CD4-positive, alpha-beta memory T cell (primary cell): ENCODE measurements around the gene RPP14. TPM values are rescaled to one million over a fixed set of nuclear protein-coding genes. Genes with fewer than 3 reads are reported as not detected.
A peak's percentile ranks its signal among the peaks of the same experiment; 100 is the strongest.

Experiments used
- CTCF ChIA-PET: fragments of 350-600 bp; sonication (Branson Sonifier 250); formaldehyde crosslinking; loops from one replicate; lab custom pipeline; 2021; ENCODE audit warnings: inconsistent platforms; ENCODE audit not compliant: partially characterized antibody; lab: Charles Lee
- POLR2A ChIA-PET: fragments of 350-600 bp; sonication (Branson Sonifier 250); formaldehyde crosslinking; loops from one replicate; lab custom pipeline; 2021; ENCODE audit not compliant: partially characterized antibody; lab: Charles Lee
- DNase-seq, 5 donors: peaks; one replicate each; pipeline versions ENCODE4 v3.0.0 to v3.0.0-alpha.2; 2020 to 2022; ENCODE audit warnings: mixed read lengths in 1 of 5
- H3K27ac ChIP-seq: one replicate; pipeline ENCODE4 v1.7.0; 2013; ENCODE audit warnings: low read depth, low read length
- H3K27me3 ChIP-seq: 2 replicates; pipeline ENCODE4 v1.7.0; 2013; ENCODE audit warnings: mild to moderate bottlenecking, low read length, moderate library complexity; ENCODE audit not compliant: insufficient read depth
- H3K36me3 ChIP-seq: 2 replicates; pipeline ENCODE4 v1.7.0; 2013; ENCODE audit warnings: mild to moderate bottlenecking, low read length, moderate library complexity; ENCODE audit not compliant: insufficient read depth
- H3K4me1 ChIP-seq: 2 replicates; pipeline ENCODE4 v1.7.0; 2013; ENCODE audit warnings: mild to moderate bottlenecking, low read length, moderate library complexity; ENCODE audit not compliant: insufficient read depth
- H3K4me3 ChIP-seq, 2 donors: one replicate each; pipeline ENCODE4 v1.7.0; 2013; ENCODE audit warnings: low read length in 2 of 2, mild to moderate bottlenecking in 1 of 2
- H3K9me3 ChIP-seq, 2 donors: one replicate each; pipeline ENCODE4 v1.7.0; 2013; ENCODE audit warnings: low read length in 2 of 2, control low read depth in 1 of 2; ENCODE audit not compliant: control insufficient read depth in 1 of 2
- H3K27ac Mint-ChIP-seq, 7 donors: one replicate each; pipeline ENCODE4 v1.8.0; 2020 to 2021; ENCODE audit warnings: mixed read lengths in 7 of 7, mild to moderate bottlenecking in 6 of 7, inconsistent platforms in 3 of 7, moderate library complexity in 3 of 7
- H3K27me3 Mint-ChIP-seq, 2 donors: one replicate each; pipeline ENCODE4 v1.8.0; 2020 to 2021; ENCODE audit warnings: mixed read lengths in 2 of 2
- H3K36me3 Mint-ChIP-seq, 2 donors: one replicate each; pipeline ENCODE4 v1.8.0; 2020 to 2021; ENCODE audit warnings: mixed read lengths in 2 of 2, inconsistent platforms in 1 of 2, mild to moderate bottlenecking in 1 of 2
- H3K4me1 Mint-ChIP-seq, 4 donors: one replicate each; pipeline ENCODE4 v1.8.0; 2020 to 2021; ENCODE audit warnings: mixed read lengths in 4 of 4, mild to moderate bottlenecking in 1 of 4
- H3K4me3 Mint-ChIP-seq, 8 donors: one replicate each; pipeline ENCODE4 v1.8.0; 2020 to 2021; ENCODE audit warnings: mixed read lengths in 8 of 8, mild to moderate bottlenecking in 7 of 8, moderate library complexity in 6 of 8, inconsistent platforms in 3 of 8
- H3K9me3 Mint-ChIP-seq, 8 donors: one replicate each; pipeline ENCODE4 v1.8.0; 2020 to 2021; ENCODE audit warnings: mixed read lengths in 8 of 8, mild to moderate bottlenecking in 5 of 8, inconsistent platforms in 3 of 8, moderate library complexity in 1 of 8
- intact Hi-C: fragments of 100-400 bp; cut with micrococcal nuclease; formaldehyde crosslinking; loops from one replicate; pipeline ENCODE4 v1.15.1; 2023
- polyA plus RNA-seq, 2 donors: library from polyadenylated mRNA; unstranded; fragments of 300-500 nt; fragmentation: Illumina TruSeq; gene quantifications; one replicate each; pipeline ENCODE4 v1.2.3, GENCODE V29; 2021
- total RNA-seq, 2 experiments: library from RNA; stranded (reverse); gene quantifications; one replicate each; pipeline ENCODE4 v1.2.3, GENCODE V29; 2021

Gene RPP14
- total and polyA plus RNA-seq, 4 experiments from 2014 or later, result 6.1 to 15.4 (median 10.7) TPM

DNA sequence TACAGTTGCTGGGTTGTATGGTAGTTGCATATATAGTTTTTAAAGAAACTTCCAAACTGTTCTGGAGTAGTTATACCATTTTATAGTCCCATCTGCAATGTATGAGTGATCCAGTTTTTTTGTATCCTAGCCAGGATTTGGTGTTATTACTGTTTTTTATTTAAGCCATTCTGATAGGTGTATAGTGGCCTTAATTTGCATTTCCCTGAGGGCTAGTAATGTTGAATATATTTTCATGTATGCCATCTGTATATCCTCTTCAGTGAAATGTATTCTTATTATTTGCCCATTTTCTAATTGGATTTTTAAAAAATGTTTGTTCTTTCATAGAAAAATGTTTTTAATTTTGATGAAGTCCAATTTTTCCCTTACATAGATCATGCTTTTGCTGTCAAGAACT, 55.8 kb downstream of the RPP14 start:
- Histone ChIP-seq H3K36me3 (no peaks in the 10 kb centered on the region), H3K27ac (no peak overlapping the region), H3K4me1 (no peaks in the 10 kb centered on the region), H3K27me3 (no peaks in the 10 kb centered on the region), H3K4me3 (no peak overlapping the region), H3K9me3 (no peaks in the 10 kb centered on the region)
- no peak for DNase-seq
- H3K4me3 Mint-ChIP-seq, result no peak overlapping the region
- no peaks in the 10 kb centered on the region for H3K27me3 Mint-ChIP-seq
- peaks cover 0 to 4% of the 10 kb centered on the region in 2 donors for H3K36me3 Mint-ChIP-seq
- peaks cover 0 to 3% (median 0%) of the 10 kb centered on the region in 8 donors for H3K9me3 Mint-ChIP-seq
- intact Hi-C loops, result no loop called here
- no peak overlapping the region for H3K27ac Mint-ChIP-seq
- POLR2A ChIA-PET, result no interaction called here
- CTCF ChIA-PET, result no interaction called here
- peaks cover 15 to 20% (median 16%) of the 10 kb centered on the region in 4 donors for H3K4me1 Mint-ChIP-seq

DNA sequence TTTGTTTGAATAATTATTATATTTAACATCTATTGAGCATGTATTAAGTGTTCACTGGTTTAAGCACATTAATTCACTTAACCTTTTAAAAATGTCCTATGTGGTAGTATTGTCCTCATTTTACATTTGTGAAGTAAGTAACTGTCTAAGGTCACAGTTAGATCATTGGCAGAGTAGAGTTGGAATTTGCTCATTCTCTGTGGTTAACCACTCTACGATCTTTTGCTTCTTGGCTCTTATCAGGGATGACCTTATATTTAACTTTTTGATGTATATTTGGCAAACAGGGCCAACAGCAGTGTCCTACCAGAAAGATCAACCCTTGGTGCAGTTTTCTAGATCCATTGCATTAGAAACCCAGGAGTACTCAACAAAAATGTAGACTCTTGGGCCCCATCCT, 60.7 kb downstream of the RPP14 start:
- ChIA-PET POLR2A (no interaction called here), CTCF (no interaction called here)
- no peak overlapping the region for H3K27ac ChIP-seq
- no peak for DNase-seq
- Mint-ChIP-seq H3K27me3 (no peaks in the 10 kb centered on the region), H3K9me3 (peaks cover 0 to 3% (median 0%) of the 10 kb centered on the region in 8 donors), H3K27ac (peak overlapping the region in 1 of 7 donors; percentile 5), H3K36me3 (peaks cover 7 to 13% of the 10 kb centered on the region in 2 donors), H3K4me1 (peaks cover 12 to 16% (median 12%) of the 10 kb centered on the region in 4 donors), H3K4me3 (no peak overlapping the region)
- H3K36me3 ChIP-seq, result no peaks in the 10 kb centered on the region
- no peaks in the 10 kb centered on the region for H3K4me1 ChIP-seq
- H3K4me3 ChIP-seq, result no peak overlapping the region
- H3K9me3 ChIP-seq, result no peaks in the 10 kb centered on the region
- no peaks in the 10 kb centered on the region for H3K27me3 ChIP-seq
- intact Hi-C loops, result no loop called here

DNA sequence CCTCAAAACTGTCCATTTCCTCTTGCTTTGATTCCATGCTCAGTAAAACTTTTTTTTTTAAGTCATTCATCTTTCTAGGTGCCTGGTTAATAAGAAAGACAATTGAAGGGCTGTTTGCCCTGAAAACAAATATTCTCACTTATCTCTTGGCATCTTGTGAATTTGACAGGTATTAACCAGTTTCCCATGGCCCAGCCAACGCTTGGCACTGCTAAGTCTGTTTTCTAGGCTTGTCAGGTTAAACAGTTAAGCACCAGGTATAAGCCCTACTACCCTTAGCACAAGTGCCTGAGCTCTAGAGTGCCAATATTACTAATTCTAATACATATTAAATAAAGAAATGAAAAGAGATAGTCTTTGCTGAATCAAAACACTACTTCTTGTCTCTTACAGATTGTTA, 63.0 kb downstream of the RPP14 start:
- peaks cover 8 to 13% of the 10 kb centered on the region in 2 donors for H3K36me3 Mint-ChIP-seq
- no peaks in the 10 kb centered on the region for H3K9me3 ChIP-seq
- no peaks in the 10 kb centered on the region for H3K27me3 ChIP-seq
- no peaks in the 10 kb centered on the region for H3K36me3 ChIP-seq
- peaks cover 10 to 12% (median 10%) of the 10 kb centered on the region in 4 donors for H3K4me1 Mint-ChIP-seq
- no peak overlapping the region for H3K27ac ChIP-seq
- H3K27me3 Mint-ChIP-seq, result no peaks in the 10 kb centered on the region
- DNase-seq, result no peak
- no peak overlapping the region for H3K4me3 Mint-ChIP-seq
- H3K9me3 Mint-ChIP-seq, result peaks cover 0 to 3% (median 0%) of the 10 kb centered on the region in 8 donors
- H3K27ac Mint-ChIP-seq, result no peak overlapping the region
- H3K4me1 ChIP-seq, result no peaks in the 10 kb centered on the region
- ChIA-PET POLR2A (no interaction called here), CTCF (interaction anchor here (0.9 kb wide), 1 partner anchor 201 kb away, joined by 4 read pairs; no protein-coding TSS in a partner anchor)
- intact Hi-C loops, result no loop called here
- H3K4me3 ChIP-seq, result no peak overlapping the region

Other genes starting within 250 kb of the RPP14 start
- not detected for gene DNASE1L3, start 95.3 kb upstream of the RPP14 start, total RNA-seq
- not detected for gene DNASE1L3, start 95.3 kb upstream of the RPP14 start, polyA plus RNA-seq
- gene ABHD6, start 68.5 kb upstream of the RPP14 start, total RNA-seq, result 1 to 10 TPM; 5.1 to 7.2 TPM
- 1 to 10 TPM; 4.7 to 8.2 TPM for gene ABHD6, start 68.5 kb upstream of the RPP14 start, polyA plus RNA-seq
- gene HTD2, start 275 bp downstream of the RPP14 start, total RNA-seq, result 10 to 100 TPM in 1 of 2 experiments, 1 to 10 TPM in 1; 9.2 to 10.5 TPM
- gene HTD2, start 275 bp downstream of the RPP14 start, polyA plus RNA-seq, result 10 to 100 TPM; 25.1 to 28.8 TPM
- 10 to 100 TPM; 20.0 to 20.2 TPM for gene PXK, start 26.6 kb downstream of the RPP14 start, total RNA-seq
- 10 to 100 TPM; 23.5 to 28.7 TPM for gene PXK, start 26.6 kb downstream of the RPP14 start, polyA plus RNA-seq
- 10 to 100 TPM; 55.0 to 58.6 TPM for gene PDHB, start 127.6 kb downstream of the RPP14 start, total RNA-seq
- 100 to 1,000 TPM; 103 to 148 TPM for gene PDHB, start 127.6 kb downstream of the RPP14 start, polyA plus RNA-seq
- gene KCTD6, start 185.9 kb downstream of the RPP14 start, total RNA-seq, result 10 to 100 TPM in 1 of 2 experiments, 1 to 10 TPM in 1; 8.9 to 11.6 TPM
- 10 to 100 TPM in 1 of 2 donors, 1 to 10 TPM in 1; 6.8 to 15.3 TPM for gene KCTD6, start 185.9 kb downstream of the RPP14 start, polyA plus RNA-seq
- gene ACOX2, start 230.9 kb downstream of the RPP14 start, total RNA-seq, result not detected
- not detected for gene ACOX2, start 230.9 kb downstream of the RPP14 start, polyA plus RNA-seq